Measurements from ENCODE around the gene FBH1.
"Not testable (repeated sequence)": the region's sequence is repeated elsewhere in the genome, so short reads cannot be mapped to it uniquely, and the experiment has no call there.

FBH1 gene

GRCh38 chr10:5858811-5859210 lies 31.2 kb upstream of the FBH1 start:
- H3K9me3 ChIP-seq (ENCODE audit: control insufficient read depth, insufficient read depth, low read length) = no peaks in the 10 kb centered on the region
- H3K27ac ChIP-seq (ENCODE audit: low read length) = no peak overlapping the region
- no peaks in the 10 kb centered on the region for H3K36me3 ChIP-seq (ENCODE audit: control insufficient read depth, insufficient read depth, low read length)
- H3K27me3 ChIP-seq (ENCODE audit: control insufficient read depth, insufficient read depth, low read length) = no peaks in the 10 kb centered on the region
- no peaks in the 10 kb centered on the region for H3K4me1 ChIP-seq (ENCODE audit: control insufficient read depth, insufficient read depth, low read length)
- no peak overlapping the region for H3K4me3 ChIP-seq (ENCODE audit: low read length)
- no peak for DNase-seq (ENCODE audit: low read depth, low spot score)
- WGBS (ENCODE audit: insufficient coverage, insufficient read length) = no CpG with 5 or more reads among the region's 5 CpGs

GRCh38 chr10:5860066-5860465 lies 30.0 kb upstream of the FBH1 start:
- no peaks in the 10 kb centered on the region for H3K4me1 ChIP-seq (ENCODE audit: control insufficient read depth, insufficient read depth, low read length)
- H3K27me3 ChIP-seq (ENCODE audit: control insufficient read depth, insufficient read depth, low read length) = no peaks in the 10 kb centered on the region
- no peak for DNase-seq (ENCODE audit: low read depth, low spot score)
- no peaks in the 10 kb centered on the region for H3K9me3 ChIP-seq (ENCODE audit: control insufficient read depth, insufficient read depth, low read length)
- no peaks in the 10 kb centered on the region for H3K36me3 ChIP-seq (ENCODE audit: control insufficient read depth, insufficient read depth, low read length)
- no peak overlapping the region for H3K27ac ChIP-seq (ENCODE audit: low read length)
- H3K4me3 ChIP-seq (ENCODE audit: low read length) = no peak overlapping the region
- no CpG with 5 or more reads among the region's 7 CpGs for WGBS (ENCODE audit: insufficient coverage, insufficient read length)

GRCh38 chr10:5862360-5862961 lies 27.6 kb upstream of the FBH1 start:
- H3K4me1 ChIP-seq (ENCODE audit: control insufficient read depth, insufficient read depth, low read length) = no peaks in the 10 kb centered on the region
- no peak for DNase-seq (ENCODE audit: low read depth, low spot score)
- no peak overlapping the region for H3K27ac ChIP-seq (ENCODE audit: low read length)
- no peaks in the 10 kb centered on the region for H3K27me3 ChIP-seq (ENCODE audit: control insufficient read depth, insufficient read depth, low read length)
- H3K4me3 ChIP-seq (ENCODE audit: low read length) = no peak overlapping the region
- no peaks in the 10 kb centered on the region for H3K36me3 ChIP-seq (ENCODE audit: control insufficient read depth, insufficient read depth, low read length)
- no CpG with 5 or more reads among the region's 7 CpGs for WGBS (ENCODE audit: insufficient coverage, insufficient read length)
- no peaks in the 10 kb centered on the region for H3K9me3 ChIP-seq (ENCODE audit: control insufficient read depth, insufficient read depth, low read length)

GRCh38 chr10:5862981-5863685 lies 26.9 kb upstream of the FBH1 start:
- DNase-seq (ENCODE audit: low read depth, low spot score); H3K4me3 ChIP-seq (ENCODE audit: low read length); H3K4me1 ChIP-seq (ENCODE audit: control insufficient read depth, insufficient read depth, low read length); H3K9me3 ChIP-seq (ENCODE audit: control insufficient read depth, insufficient read depth, low read length); H3K36me3 ChIP-seq (ENCODE audit: control insufficient read depth, insufficient read depth, low read length); H3K27me3 ChIP-seq (ENCODE audit: control insufficient read depth, insufficient read depth, low read length); H3K27ac ChIP-seq (ENCODE audit: low read length): not testable (repeated sequence)
- no CpG with 5 or more reads among the region's 9 CpGs for WGBS (ENCODE audit: insufficient coverage, insufficient read length)

- not testable (repeated sequence) for H3K9me3 ChIP-seq (ENCODE audit: control insufficient read depth, insufficient read depth, low read length); H3K36me3 ChIP-seq (ENCODE audit: control insufficient read depth, insufficient read depth, low read length); H3K4me1 ChIP-seq (ENCODE audit: control insufficient read depth, insufficient read depth, low read length); H3K4me3 ChIP-seq (ENCODE audit: low read length); DNase-seq (ENCODE audit: low read depth, low spot score); H3K27ac ChIP-seq (ENCODE audit: low read length); H3K27me3 ChIP-seq (ENCODE audit: control insufficient read depth, insufficient read depth, low read length)
- WGBS (ENCODE audit: insufficient coverage, insufficient read length) = no CpG with 5 or more reads among the region's 5 CpGs
Observed at GRCh38 chr10:5866451-5867081, 23.5 kb upstream of the FBH1 start.

GRCh38 chr10:5867091-5867615 lies 22.9 kb upstream of the FBH1 start:
- H3K27me3 ChIP-seq (ENCODE audit: control insufficient read depth, insufficient read depth, low read length); H3K36me3 ChIP-seq (ENCODE audit: control insufficient read depth, insufficient read depth, low read length); DNase-seq (ENCODE audit: low read depth, low spot score); H3K9me3 ChIP-seq (ENCODE audit: control insufficient read depth, insufficient read depth, low read length); H3K4me1 ChIP-seq (ENCODE audit: control insufficient read depth, insufficient read depth, low read length); H3K4me3 ChIP-seq (ENCODE audit: low read length); H3K27ac ChIP-seq (ENCODE audit: low read length): not testable (repeated sequence)
- no CpG with 5 or more reads among the region's 4 CpGs for WGBS (ENCODE audit: insufficient coverage, insufficient read length)

GRCh38 chr10:5868383-5868782 lies 21.7 kb upstream of the FBH1 start:
- H3K27ac ChIP-seq (ENCODE audit: low read length); H3K4me1 ChIP-seq (ENCODE audit: control insufficient read depth, insufficient read depth, low read length); H3K27me3 ChIP-seq (ENCODE audit: control insufficient read depth, insufficient read depth, low read length); H3K4me3 ChIP-seq (ENCODE audit: low read length); DNase-seq (ENCODE audit: low read depth, low spot score); H3K9me3 ChIP-seq (ENCODE audit: control insufficient read depth, insufficient read depth, low read length); H3K36me3 ChIP-seq (ENCODE audit: control insufficient read depth, insufficient read depth, low read length): not testable (repeated sequence)
- no CpG with 5 or more reads among the region's 8 CpGs for WGBS (ENCODE audit: insufficient coverage, insufficient read length)

GRCh38 chr10:5869156-5869555 lies 20.9 kb upstream of the FBH1 start:
- Histone ChIP-seq H3K27me3 (ENCODE audit: control insufficient read depth, insufficient read depth, low read length) (no peaks in the 10 kb centered on the region), H3K9me3 (ENCODE audit: control insufficient read depth, insufficient read depth, low read length) (no peaks in the 10 kb centered on the region), H3K4me1 (ENCODE audit: control insufficient read depth, insufficient read depth, low read length) (no peaks in the 10 kb centered on the region), H3K36me3 (ENCODE audit: control insufficient read depth, insufficient read depth, low read length) (peaks cover 4% of the 10 kb centered on the region; the same call in 1 of the 2 replicates), H3K4me3 (ENCODE audit: low read length) (no peak overlapping the region), H3K27ac (ENCODE audit: low read length) (no peak overlapping the region)
- WGBS (ENCODE audit: insufficient coverage, insufficient read length) = no CpG with 5 or more reads among the region's 3 CpGs
- no peak for DNase-seq (ENCODE audit: low read depth, low spot score)

- peaks cover 12% of the 10 kb centered on the region; the same call in 1 of the 2 replicates for H3K36me3 ChIP-seq (ENCODE audit: control insufficient read depth, insufficient read depth, low read length)
- no peaks in the 10 kb centered on the region for H3K9me3 ChIP-seq (ENCODE audit: control insufficient read depth, insufficient read depth, low read length)
- H3K4me3 ChIP-seq (ENCODE audit: low read length) = no peak overlapping the region
- no peaks in the 10 kb centered on the region for H3K4me1 ChIP-seq (ENCODE audit: control insufficient read depth, insufficient read depth, low read length)
- no peaks in the 10 kb centered on the region for H3K27me3 ChIP-seq (ENCODE audit: control insufficient read depth, insufficient read depth, low read length)
- DNase-seq (ENCODE audit: low read depth, low spot score) = no peak
- no peak overlapping the region for H3K27ac ChIP-seq (ENCODE audit: low read length)
- WGBS (ENCODE audit: insufficient coverage, insufficient read length) = no CpG with 5 or more reads among the region's 5 CpGs
Observed at GRCh38 chr10:5871596-5871995, 18.4 kb upstream of the FBH1 start.

GRCh38 chr10:5873515-5873995 lies 16.5 kb upstream of the FBH1 start:
- Histone ChIP-seq H3K4me1 (ENCODE audit: control insufficient read depth, insufficient read depth, low read length) (no peaks in the 10 kb centered on the region), H3K36me3 (ENCODE audit: control insufficient read depth, insufficient read depth, low read length) (peaks cover 12% of the 10 kb centered on the region; the same call in 1 of the 2 replicates), H3K4me3 (ENCODE audit: low read length) (no peak overlapping the region), H3K27ac (ENCODE audit: low read length) (no peak overlapping the region), H3K27me3 (ENCODE audit: control insufficient read depth, insufficient read depth, low read length) (no peaks in the 10 kb centered on the region), H3K9me3 (ENCODE audit: control insufficient read depth, insufficient read depth, low read length) (no peaks in the 10 kb centered on the region)
- no CpG with 5 or more reads among the region's 9 CpGs for WGBS (ENCODE audit: insufficient coverage, insufficient read length)
- no peak for DNase-seq (ENCODE audit: low read depth, low spot score)

All from iPS DF 6.9 (cell line).